AG09319 (cell line): ENCODE results near the gene MAP3K19.
"Not testable (repeated sequence)": the region's sequence is repeated elsewhere in the genome, so short reads cannot be mapped to it uniquely, and the experiment has no call there.

ENCODE experiments used
- DNase-seq: peaks from one replicate; pipeline ENCODE4 v3.0.0-alpha.2; 2010; ENCODE audit warnings: low read depth; ENCODE audit errors: extremely low read depth
- TF ChIP-seq, protein P1 (sequence below): IDR thresholded peaks from 2 replicates; pipeline ENCODE4 v1.5.1; 2011; ENCODE audit warnings: low read depth, mild to moderate bottlenecking, inconsistent platforms, low read length, moderate library complexity

MAP3K19 gene

DNA sequence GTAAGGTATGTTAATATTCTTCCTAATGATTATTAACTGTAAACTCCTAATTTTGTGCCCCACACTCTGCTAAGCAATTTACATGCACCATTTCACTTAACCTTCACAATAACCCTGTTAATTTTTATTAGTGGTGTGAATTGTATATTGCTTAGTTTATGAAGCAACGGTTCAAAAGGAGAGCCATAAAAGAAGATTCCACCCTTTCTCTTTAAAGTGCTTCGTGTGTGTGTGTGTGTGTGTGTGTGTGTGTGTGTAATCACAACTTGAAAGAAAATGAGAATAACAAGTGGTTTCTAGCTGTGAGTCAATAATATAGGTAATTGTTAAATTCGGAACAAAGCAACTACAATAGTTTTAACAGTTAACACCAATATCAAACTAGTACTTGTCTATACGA is 68.0 kb downstream of the MAP3K19 start:
- DNase-seq = no peak
- TF ChIP-seq, protein P1, sequence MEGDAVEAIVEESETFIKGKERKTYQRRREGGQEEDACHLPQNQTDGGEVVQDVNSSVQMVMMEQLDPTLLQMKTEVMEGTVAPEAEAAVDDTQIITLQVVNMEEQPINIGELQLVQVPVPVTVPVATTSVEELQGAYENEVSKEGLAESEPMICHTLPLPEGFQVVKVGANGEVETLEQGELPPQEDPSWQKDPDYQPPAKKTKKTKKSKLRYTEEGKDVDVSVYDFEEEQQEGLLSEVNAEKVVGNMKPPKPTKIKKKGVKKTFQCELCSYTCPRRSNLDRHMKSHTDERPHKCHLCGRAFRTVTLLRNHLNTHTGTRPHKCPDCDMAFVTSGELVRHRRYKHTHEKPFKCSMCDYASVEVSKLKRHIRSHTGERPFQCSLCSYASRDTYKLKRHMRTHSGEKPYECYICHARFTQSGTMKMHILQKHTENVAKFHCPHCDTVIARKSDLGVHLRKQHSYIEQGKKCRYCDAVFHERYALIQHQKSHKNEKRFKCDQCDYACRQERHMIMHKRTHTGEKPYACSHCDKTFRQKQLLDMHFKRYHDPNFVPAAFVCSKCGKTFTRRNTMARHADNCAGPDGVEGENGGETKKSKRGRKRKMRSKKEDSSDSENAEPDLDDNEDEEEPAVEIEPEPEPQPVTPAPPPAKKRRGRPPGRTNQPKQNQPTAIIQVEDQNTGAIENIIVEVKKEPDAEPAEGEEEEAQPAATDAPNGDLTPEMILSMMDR = no peak

- not testable (repeated sequence) for DNase-seq
These were observed 70.1 kb downstream of the MAP3K19 start for GRCh38 chr2:134977104-134977503.

GRCh38 chr2:134976074-134976702 is 71.1 kb downstream of the MAP3K19 start:
- TF ChIP-seq, protein P1 = no peak

GRCh38 chr2:134975281-134976009 is 71.8 kb downstream of the MAP3K19 start:
- TF ChIP-seq, protein P1 = no peak
- no peak for DNase-seq

More at GRCh38 chr2:134976074-134976702, 71.1 kb downstream of the MAP3K19 start:
- DNase-seq = no peak

- no peak for DNase-seq
These were observed 73.8 kb downstream of the MAP3K19 start for GRCh38 chr2:134973241-134974138.

GRCh38 chr2:134967166-134967565 is 80.1 kb downstream of the MAP3K19 start:
- DNase-seq = not testable (repeated sequence)

More at GRCh38 chr2:134973241-134974138, 73.8 kb downstream of the MAP3K19 start:
- TF ChIP-seq, protein P1 = no peak

GRCh38 chr2:134957477-134957876 is 89.8 kb downstream of the MAP3K19 start:
- no peak for DNase-seq
- TF ChIP-seq, protein P1 = no peak

DNA sequence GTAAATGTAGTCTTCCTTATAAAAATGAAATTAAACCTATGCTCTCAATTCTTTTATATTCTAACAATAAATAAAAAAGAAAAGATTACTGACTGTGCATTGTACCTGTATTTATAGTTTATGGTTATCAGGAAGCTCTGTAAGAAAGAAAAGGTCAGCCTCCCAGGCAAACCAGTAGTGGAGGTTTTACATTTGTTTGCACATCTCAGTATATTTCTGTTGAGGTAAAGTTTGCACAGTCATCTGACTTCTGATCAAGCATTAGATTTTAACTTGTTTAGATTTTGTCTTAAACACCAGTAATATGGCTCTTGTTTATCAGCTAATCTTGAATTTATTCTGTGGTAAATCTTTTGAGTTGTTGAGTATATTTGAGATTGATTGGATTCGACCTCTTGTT is 91.5 kb downstream of the MAP3K19 start:
- TF ChIP-seq, protein P1 = no peak
- DNase-seq = no peak
